Keratinocyte (primary cell): ENCODE data around the gene CASZ1. TPM values are rescaled to one million over a fixed set of nuclear protein-coding genes. Genes with fewer than 3 reads are reported as not detected.

Experiments used
- DNase-seq: peaks from one replicate; pipeline ENCODE4 v3.0.0-alpha.2; 2011; ENCODE audit warnings: low read depth, missing footprints, low spot score
- FAIRE-seq: peaks from 2 replicates; lab custom pipeline; 2011; peaks lifted over from hg19 to GRCh38; lab: Jason Lieb, UNC
- H2AFZ ChIP-seq: 2 replicates; pipeline ENCODE4 v1.6.0; 2012; ENCODE audit warnings: low read length, control low read depth, inconsistent platforms; ENCODE audit not compliant: control insufficient read depth
- H3K27ac ChIP-seq: 2 replicates; pipeline ENCODE4 v1.5.1; 2011; ENCODE audit warnings: low read length; ENCODE audit not compliant: control insufficient read depth, insufficient read depth
- H3K27me3 ChIP-seq: 3 replicates; pipeline ENCODE4 v1.6.0; 2011; ENCODE audit warnings: low read length; ENCODE audit not compliant: control insufficient read depth, insufficient read depth; ENCODE audit errors: extremely low read depth
- H3K36me3 ChIP-seq, 2 experiments: 2 replicates in 1 of 2; 3 replicates in 1 of 2; pipeline ENCODE4 v1.5.1; 2011; ENCODE audit warnings: low read length in 2 of 2, mild to moderate bottlenecking in 1 of 2; ENCODE audit not compliant: control insufficient read depth in 2 of 2, insufficient read depth in 2 of 2; ENCODE audit errors: extremely low read depth in 1 of 2
- H3K4me1 ChIP-seq: 3 replicates; pipeline ENCODE4 v1.5.1; 2011; ENCODE audit warnings: low read length; ENCODE audit not compliant: control insufficient read depth, insufficient read depth; ENCODE audit errors: extremely low read depth
- H3K4me2 ChIP-seq: 3 replicates; pipeline ENCODE4 v1.6.0; 2011; ENCODE audit warnings: low read depth, low read length; ENCODE audit not compliant: control insufficient read depth, insufficient read depth; ENCODE audit errors: extremely low read depth
- H3K4me3 ChIP-seq, 3 experiments: fragments of 200-600 bp in 1 of 3; sonication (generic) in 1 of 3; 2 replicates in 2 of 3; 3 replicates in 1 of 3; pipeline ENCODE4 v1.5.1; 2011 to 2016; ENCODE audit warnings: low read length in 3 of 3, mild to moderate bottlenecking in 3 of 3, control low read depth in 2 of 3, inconsistent platforms in 1 of 3, low read depth in 1 of 3, mixed read lengths in 1 of 3, mixed run types in 1 of 3, moderate library complexity in 1 of 3; ENCODE audit not compliant: control insufficient read depth in 2 of 3, insufficient read depth in 2 of 3; ENCODE audit errors: extremely low read depth in 1 of 3
- H3K79me2 ChIP-seq: 2 replicates; pipeline ENCODE4 v1.6.0; 2012; ENCODE audit warnings: low read length; ENCODE audit not compliant: control insufficient read depth, insufficient read depth
- H3K9ac ChIP-seq: 3 replicates; pipeline ENCODE4 v1.6.0; 2011; ENCODE audit warnings: low read length; ENCODE audit not compliant: control insufficient read depth, insufficient read depth; ENCODE audit errors: extremely low read depth
- H3K9me1 ChIP-seq: 3 replicates; pipeline ENCODE4 v1.6.0; 2011; ENCODE audit warnings: low read length; ENCODE audit not compliant: control insufficient read depth, insufficient read depth; ENCODE audit errors: extremely low read depth
- H3K9me3 ChIP-seq: 2 replicates; pipeline ENCODE4 v1.5.1; 2012; ENCODE audit warnings: low read depth, low read length; ENCODE audit not compliant: control insufficient read depth
- H4K20me1 ChIP-seq: 3 replicates; pipeline ENCODE4 v1.6.0; 2011; ENCODE audit warnings: low read length; ENCODE audit not compliant: control insufficient read depth, insufficient read depth; ENCODE audit errors: extremely low read depth
- CTCF ChIP-seq, 3 experiments: IDR thresholded peaks in 1 of 3; conservative IDR thresholded peaks in 1 of 3; optimal IDR thresholded peaks in 1 of 3; 2 replicates in 2 of 3; 3 replicates in 1 of 3; pipeline versions ENCODE3 to v1.5.1; 2011; ENCODE audit warnings: low read length in 3 of 3, mild to moderate bottlenecking in 3 of 3, moderate library complexity in 2 of 3, control low read depth in 1 of 3, inconsistent platforms in 1 of 3; ENCODE audit not compliant: insufficient read depth in 2 of 3; ENCODE audit errors: extremely low read depth in 1 of 3
- EZH2 ChIP-seq: IDR thresholded peaks from one replicate; pipeline ENCODE4 v1.6.1; 2012; ENCODE audit warnings: inconsistent platforms, mild to moderate bottlenecking, low read length, moderate library complexity
- dilution Hi-C: fragments of 300-500 bp; cut with MboI; formaldehyde crosslinking; loops from one replicate; pipeline ENCODE4 v1.7.0; 2020; ENCODE audit warnings: low sequenced_read_pairs; ENCODE audit not compliant: extremely low pct_ligation_motif_present
- polyA plus RNA-seq, 5 experiments: library from polyadenylated mRNA; depleted of rRNA in 3 of 5; stranded (reverse) in 3 of 5; stranded (forward) in 1 of 5; unstranded in 1 of 5; fragments of >200 nt; gene quantifications; 1 replicate in 1 of 5; 2 replicates in 3 of 5; 3 replicates in 1 of 5; pipeline versions ENCODE4 v1.2.1 to v1.2.3, GENCODE V29; 2011 to 2012; ENCODE audit warnings: missing spikeins in 2 of 5, low read depth in 1 of 5, low replicate concordance in 1 of 5

Gene CASZ1
- polyA plus RNA-seq, 1 donor (not counting 4 experiments of a cell fraction or from before 2014, with no cell fraction given): 2.8 TPM

- dilution Hi-C loops: no loop called here
Observed at GRCh38 chr1:10720635-10721034, 75.8 kb downstream of the CASZ1 start.

GRCh38 chr1:10718083-10718415 is 78.4 kb downstream of the CASZ1 start:
- Histone ChIP-seq H3K79me2 (no peaks in the 10 kb centered on the region), H3K27me3 (no peaks in the 10 kb centered on the region), H3K36me3 (peaks cover 0 to 6% of the 10 kb centered on the region in 2 experiments), H3K4me1 (peaks cover 12% of the 10 kb centered on the region), H3K4me2 (no peak overlapping the region), H3K9ac (no peak overlapping the region), H3K9me1 (no peaks in the 10 kb centered on the region), H3K27ac (no peak overlapping the region), H4K20me1 (no peaks in the 10 kb centered on the region), H3K4me3 (no peak overlapping the region), H3K9me3 (no peaks in the 10 kb centered on the region), H2AFZ (no peak overlapping the region)
- TF ChIP-seq CTCF (optimal IDR thresholded peaks at IDR 0.05 in 1 of 3, IDR thresholded peaks at IDR 0.05 in 1 of 3, conservative IDR thresholded peaks at IDR 0.05 in 1 of 3; ENCODE audit: extremely low read depth in 1 of 3, insufficient read depth in 2 of 3, low read length in 3 of 3) (no peak), EZH2 (no peak)
- FAIRE-seq: no peak
- DNase-seq: no peak
- dilution Hi-C loops: no loop called here

More at GRCh38 chr1:10720635-10721034, 75.8 kb downstream of the CASZ1 start:
- Histone ChIP-seq H3K9ac (no peak overlapping the region), H3K9me1 (no peaks in the 10 kb centered on the region), H3K4me1 (peaks cover 26% of the 10 kb centered on the region), H3K79me2 (no peaks in the 10 kb centered on the region), H2AFZ (no peak overlapping the region), H3K4me3 (no peak overlapping the region), H3K27me3 (no peaks in the 10 kb centered on the region), H3K9me3 (no peaks in the 10 kb centered on the region), H3K27ac (no peak overlapping the region), H3K36me3 (peaks cover 0 to 3% of the 10 kb centered on the region in 2 experiments), H4K20me1 (no peaks in the 10 kb centered on the region), H3K4me2 (no peak overlapping the region)
- DNase-seq: no peak
- FAIRE-seq: no peak
- no peak for TF ChIP-seq EZH2
